Skeletal muscle satellite cell (primary cell): Measurements from ENCODE around the gene CNTNAP4. TPM values are rescaled to one million over a fixed set of nuclear protein-coding genes. Genes with fewer than 3 reads are reported as not detected.

Source experiments
- H3K27me3 ChIP-seq: 2 replicates; pipeline ENCODE4 v1.7.0; 2013; ENCODE audit warnings: low read length; ENCODE audit not compliant: control insufficient read depth, insufficient read depth
- H3K36me3 ChIP-seq: 2 replicates; pipeline ENCODE4 v1.7.0; 2013; ENCODE audit warnings: mild to moderate bottlenecking, control low read depth, low read length; ENCODE audit not compliant: insufficient read depth
- H3K4me1 ChIP-seq: 2 replicates; pipeline ENCODE4 v1.7.0; 2013; ENCODE audit warnings: low read length; ENCODE audit not compliant: control insufficient read depth, insufficient read depth
- H3K4me2 ChIP-seq: 2 replicates; pipeline ENCODE4 v1.7.0; 2013; ENCODE audit warnings: mild to moderate bottlenecking, low read length
- H3K4me3 ChIP-seq: 2 replicates; pipeline ENCODE4 v1.7.0; 2013; ENCODE audit warnings: low read length
- H3K9ac ChIP-seq: 2 replicates; pipeline ENCODE4 v1.7.0; 2013; ENCODE audit warnings: mild to moderate bottlenecking, low read depth, low read length, moderate library complexity
- H3K9me3 ChIP-seq: replicated peaks from 2 replicates; pipeline ENCODE4 v1.7.0; 2013; ENCODE audit warnings: mild to moderate bottlenecking, control low read depth, low read length
- small RNA-seq: library from RNA; depleted of rRNA; stranded (forward); fragments of <200 nt; gene quantifications from one replicate; pipeline ENCODE3, GENCODE V24; 2012

Gene CNTNAP4

DNA sequence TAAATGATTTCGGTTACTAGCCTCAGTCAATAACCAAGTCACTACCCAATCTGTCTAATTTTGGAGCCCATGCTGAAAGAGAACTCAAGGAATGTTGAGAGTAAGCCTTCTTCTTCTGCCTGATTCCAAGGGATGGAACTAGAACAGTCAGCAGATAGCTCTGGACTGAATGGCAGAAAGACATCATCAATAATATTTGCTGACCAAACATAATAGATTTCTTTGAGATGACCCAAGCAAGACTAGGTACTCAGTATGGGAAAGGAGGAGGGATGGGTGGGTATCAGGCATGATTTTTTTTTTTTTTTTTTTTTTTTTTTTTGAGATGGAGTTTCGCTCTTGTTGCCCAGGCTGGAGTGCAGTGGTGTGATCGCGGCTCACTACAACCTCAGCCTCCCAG lies 330.1 kb downstream of the CNTNAP4 start:
- Histone ChIP-seq H3K36me3 (no peaks in the 10 kb centered on the region), H3K27me3 (no peaks in the 10 kb centered on the region), H3K4me1 (no peaks in the 10 kb centered on the region), H3K9ac (no peak overlapping the region), H3K4me3 (no peak overlapping the region), H3K9me3 (no peaks in the 10 kb centered on the region), H3K4me2 (no peak overlapping the region)

Small RNA genes lying within 50 kb of the gene (small RNA-seq; reads per million reads assigned to genes)
- gene RF00133: not detected
- gene RN7SKP233: not detected
